IPS DF 19.7 (cell line): ENCODE measurements around the gene AP4E1.
"Not testable (repeated sequence)": the region's sequence is repeated elsewhere in the genome, so short reads cannot be mapped to it uniquely, and the experiment has no call there.

ENCODE experiments used
- DNase-seq: peaks from one replicate; pipeline ENCODE4 v3.0.0-alpha.2; 2013; ENCODE audit warnings: low read depth, low spot score

Gene AP4E1

DNA sequence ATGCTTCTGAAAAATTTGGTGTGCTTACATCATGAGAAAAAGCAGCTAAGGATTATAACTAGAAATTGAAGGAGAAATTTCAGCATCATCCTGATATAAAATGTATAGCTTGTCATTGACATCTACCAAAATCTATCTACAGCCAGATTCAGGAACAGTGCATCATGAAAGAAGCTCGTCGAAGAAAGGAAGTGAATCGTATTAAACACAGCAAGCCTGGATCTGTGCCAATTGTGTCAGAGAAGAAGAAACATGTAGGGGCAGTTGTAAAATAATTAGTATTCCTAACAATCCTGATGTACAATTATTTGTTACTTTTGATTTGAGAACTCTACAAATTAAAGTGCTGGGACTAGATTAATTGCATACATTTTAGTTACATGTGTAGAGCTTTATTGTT is 37.2 kb downstream of the AP4E1 start:
- DNase-seq, result no peak

DNA sequence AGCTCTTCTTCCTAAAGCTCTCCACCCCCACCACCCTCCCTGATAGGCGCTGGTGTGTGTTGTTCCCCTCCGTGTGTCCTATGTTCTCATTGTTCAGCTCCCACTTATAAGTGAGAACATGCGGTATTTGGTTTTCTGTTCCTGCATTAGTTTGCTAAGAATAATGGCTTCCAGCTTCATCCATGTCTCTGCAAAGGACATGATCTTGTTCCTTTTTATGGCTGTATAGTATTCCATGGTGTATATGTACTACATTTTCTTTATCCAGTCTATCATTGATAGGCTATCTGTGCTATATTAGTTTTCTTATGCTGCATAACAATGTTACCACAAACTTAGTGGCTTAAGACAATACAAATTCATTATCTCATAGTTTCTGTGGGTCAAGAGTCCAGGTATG is 42.3 kb downstream of the AP4E1 start:
- not testable (repeated sequence) for DNase-seq

DNA sequence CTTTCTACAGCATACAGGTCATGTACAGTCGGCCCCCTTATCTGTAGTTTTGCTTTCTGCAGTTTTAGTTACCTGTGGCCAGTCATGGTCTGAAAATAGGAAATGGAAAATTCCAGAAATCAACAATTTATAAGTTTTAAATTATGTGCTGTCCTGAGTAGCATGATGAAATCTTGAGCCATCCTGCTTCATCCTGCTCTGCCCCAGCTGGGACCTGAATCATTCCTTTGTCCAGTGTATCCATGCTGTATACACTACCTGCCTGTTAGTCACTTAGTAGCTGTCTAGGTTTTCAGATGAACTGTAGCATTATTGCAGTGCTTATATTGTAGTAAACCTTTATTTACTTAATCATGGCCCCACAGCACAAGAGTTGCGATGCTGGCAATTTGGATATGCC is 44.8 kb downstream of the AP4E1 start:
- no peak for DNase-seq

DNA sequence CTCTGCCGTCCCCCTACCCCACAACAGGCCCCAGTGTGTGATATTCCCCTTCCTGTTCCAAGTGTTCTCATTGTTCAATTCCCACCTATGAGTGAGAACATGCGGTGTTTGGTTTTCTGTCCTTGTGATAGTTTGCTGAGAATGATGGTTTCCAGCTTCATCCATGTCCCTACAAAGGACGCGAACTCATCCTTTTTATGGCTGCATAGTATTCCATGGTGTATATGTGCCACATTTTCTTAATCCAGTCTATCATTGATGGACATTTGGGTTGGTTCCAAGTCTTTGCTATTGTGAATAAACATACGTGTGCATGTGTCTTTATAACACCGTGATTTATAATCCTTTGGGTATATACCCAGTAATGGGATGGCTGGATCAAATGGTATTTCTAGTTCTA is 46.4 kb downstream of the AP4E1 start:
- DNase-seq, result not testable (repeated sequence)

DNA sequence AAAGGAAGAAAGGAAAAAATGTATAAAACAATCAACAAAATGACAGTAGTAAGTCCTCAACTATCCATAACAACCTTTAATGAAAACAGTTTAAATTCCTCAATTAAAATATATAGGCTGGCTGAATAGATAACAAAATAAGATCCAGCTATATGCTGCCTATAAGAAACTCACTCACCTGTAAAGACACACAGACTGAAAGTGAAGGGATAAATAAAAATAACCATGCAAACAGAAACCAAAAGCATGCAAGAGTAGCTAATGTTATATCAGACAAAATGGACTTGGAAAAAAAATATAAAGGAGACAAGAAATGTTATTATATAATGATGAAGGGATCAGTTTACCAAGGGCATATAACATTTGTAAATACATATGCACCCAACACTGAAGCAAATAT is 51.2 kb downstream of the AP4E1 start:
- DNase-seq, result no peak

DNA sequence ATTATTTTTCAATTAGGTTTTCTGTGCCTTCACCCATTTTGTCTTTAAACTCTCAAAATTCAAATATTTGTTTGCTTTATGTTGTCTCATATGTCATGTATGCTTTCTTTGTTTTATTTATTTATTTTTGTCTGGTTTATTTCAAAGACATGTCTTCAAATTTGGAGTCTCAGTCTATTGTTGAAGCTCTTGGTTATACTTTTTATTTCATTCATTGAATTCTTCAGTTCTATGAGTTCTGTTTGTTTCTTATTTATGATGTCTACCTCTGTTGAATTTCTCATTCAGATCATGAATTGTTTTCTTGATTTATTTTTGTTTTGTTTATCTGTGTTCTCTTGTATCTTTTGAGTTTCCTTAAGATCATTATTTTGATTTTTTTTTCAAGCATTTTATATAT is 55.6 kb downstream of the AP4E1 start:
- DNase-seq, result no peak

DNA sequence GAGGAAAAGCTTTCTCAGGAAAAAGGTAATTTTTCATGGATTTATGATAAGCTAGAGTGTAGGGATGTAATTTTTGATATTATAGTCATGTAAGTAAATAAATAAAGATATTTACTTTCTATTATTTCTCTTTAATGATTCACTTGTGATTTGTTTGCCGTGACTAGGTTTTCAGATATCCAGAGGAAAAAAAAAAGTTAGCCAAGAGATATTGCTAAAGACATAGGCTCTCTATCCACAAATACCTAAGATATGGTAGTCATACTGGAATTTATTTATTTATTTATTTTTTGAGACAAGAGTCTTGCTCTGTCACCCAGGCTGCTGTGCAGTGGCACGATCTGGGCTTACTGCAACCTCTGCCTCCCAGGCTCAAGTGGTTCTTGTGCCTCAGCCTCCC is 59.9 kb downstream of the AP4E1 start:
- DNase-seq, result no peak

DNA sequence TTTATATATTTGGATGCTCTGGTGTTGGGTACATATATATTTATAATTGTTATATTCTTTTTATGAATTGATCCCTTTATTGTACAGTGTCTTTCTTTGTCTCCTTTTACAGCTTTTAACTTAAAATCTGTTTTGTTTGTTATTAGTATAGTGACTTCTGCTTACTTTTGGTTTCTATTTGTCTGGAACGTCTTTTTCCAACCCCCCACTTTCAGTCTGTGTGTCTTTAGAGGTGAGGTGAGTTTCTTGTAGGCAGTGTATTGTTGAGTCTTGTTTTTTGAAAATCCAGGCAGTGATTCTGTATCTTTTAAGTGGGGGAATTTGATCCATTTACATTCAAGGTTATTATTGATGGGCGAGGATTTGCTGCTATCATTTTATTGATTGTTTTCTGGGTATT is 62.0 kb downstream of the AP4E1 start:
- no peak for DNase-seq

DNA sequence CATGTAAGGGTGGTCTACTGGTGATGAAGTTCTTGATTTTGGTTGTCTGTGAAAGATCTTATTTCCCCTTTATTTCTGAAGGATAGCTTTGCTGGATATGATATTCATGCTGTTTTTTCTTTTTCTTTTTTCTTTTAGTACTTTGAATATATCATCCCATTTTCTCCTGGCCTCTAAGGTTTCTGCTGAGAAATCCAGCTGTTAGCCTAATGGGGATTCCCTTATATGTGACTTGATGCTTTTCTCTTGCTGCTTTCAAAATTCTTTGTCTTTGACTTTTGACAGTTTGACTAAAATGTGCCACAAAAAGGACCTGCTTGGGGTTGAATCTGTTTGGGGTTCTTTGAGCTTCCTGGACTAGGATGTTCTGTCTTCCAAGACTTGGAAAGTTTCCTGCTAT is 62.6 kb downstream of the AP4E1 start:
- no peak for DNase-seq

DNA sequence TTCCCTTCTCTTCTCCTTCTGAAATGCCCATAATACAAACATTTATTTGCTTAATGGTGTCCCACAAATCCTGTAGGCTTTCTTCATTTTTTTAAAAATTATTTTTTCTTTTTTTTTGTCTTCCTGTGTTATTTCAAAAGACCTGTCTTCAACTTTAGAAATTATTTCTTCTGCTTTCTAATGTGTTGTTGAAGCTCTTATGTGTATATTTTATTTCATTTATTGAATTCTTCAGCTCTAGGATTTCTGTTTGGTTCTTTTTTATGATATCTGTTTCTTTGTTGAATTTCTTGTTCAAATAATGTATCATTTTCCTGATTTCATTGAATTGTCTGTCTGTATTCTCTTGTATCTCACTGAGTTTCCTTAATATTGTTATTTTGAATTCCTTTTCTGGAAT is 63.1 kb downstream of the AP4E1 start:
- no peak for DNase-seq

DNA sequence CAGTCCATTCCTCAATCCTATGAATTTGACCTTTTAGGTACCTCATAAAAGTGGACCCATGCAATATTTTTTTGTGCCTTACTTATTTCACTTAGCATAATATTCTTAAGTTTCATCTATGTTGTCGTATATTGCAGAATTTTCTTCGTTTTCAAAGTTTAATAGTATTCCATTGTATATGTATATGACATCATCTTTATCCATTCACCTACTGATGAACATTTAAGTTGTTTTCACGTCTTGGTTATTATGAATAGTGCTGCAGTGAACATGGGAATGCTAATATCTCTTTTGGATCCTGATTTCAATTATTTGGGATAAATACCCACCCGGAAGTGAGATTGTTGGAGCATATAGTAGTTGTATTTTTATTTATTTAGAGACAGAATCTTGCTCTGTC is 65.1 kb downstream of the AP4E1 start:
- no peak for DNase-seq

DNA sequence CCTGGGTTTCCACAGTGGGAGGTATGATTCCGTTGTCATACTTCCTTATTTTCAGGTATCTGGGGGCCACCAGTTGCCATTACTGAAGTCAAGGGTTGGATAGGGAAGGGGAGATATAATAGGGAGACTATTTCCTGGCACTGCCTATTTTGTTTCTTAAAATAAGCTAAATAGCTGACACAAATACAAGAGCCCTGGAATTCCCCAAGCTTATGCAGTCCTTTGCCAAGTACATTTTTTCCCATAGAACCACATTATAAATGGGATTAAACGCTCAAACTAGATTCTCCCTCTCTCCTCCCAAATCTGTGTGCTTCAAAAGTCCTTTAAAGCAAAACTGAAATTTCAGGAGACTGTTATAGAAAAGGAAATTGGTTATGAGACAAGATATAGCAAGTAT is 68.7 kb downstream of the AP4E1 start:
- DNase-seq, result no peak

DNA sequence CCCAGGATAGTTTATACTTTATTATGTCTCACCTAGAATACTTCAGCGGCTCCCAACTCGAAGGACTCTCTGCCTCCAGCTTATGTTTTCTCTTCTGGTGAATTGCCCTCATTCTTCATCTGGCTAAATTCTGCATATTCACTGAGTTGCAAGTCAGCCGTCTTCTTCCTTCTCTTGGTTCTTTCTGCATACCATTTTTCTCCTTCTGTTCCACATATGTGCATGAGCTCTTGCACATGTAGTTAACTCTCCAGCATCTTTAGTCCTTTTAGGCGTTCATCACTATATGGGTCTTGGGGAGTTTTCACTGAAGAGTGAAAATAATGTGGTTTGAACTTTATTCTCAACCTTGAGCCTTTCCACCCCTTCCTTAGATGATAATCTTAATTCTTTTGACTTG is 70.1 kb downstream of the AP4E1 start:
- DNase-seq, result no peak

DNA sequence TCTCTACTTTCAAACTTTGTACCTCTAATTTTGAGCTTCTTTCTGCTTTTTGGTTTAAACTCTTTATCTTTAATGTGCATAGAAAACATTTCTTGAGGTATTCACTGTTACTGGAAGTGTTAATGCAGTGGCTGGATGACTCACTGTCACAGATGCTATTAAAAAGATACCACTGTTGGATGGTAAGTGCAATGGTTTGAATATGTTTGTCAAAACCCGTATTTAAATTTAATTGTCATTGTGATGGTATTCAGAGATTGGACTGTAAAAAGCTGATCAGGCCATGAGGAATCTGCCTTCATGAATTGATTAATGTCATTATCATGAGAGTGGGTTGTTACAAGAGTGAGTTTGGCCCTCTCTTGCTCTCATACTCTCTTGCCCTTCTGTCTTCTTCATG is 70.6 kb downstream of the AP4E1 start:
- DNase-seq, result no peak

DNA sequence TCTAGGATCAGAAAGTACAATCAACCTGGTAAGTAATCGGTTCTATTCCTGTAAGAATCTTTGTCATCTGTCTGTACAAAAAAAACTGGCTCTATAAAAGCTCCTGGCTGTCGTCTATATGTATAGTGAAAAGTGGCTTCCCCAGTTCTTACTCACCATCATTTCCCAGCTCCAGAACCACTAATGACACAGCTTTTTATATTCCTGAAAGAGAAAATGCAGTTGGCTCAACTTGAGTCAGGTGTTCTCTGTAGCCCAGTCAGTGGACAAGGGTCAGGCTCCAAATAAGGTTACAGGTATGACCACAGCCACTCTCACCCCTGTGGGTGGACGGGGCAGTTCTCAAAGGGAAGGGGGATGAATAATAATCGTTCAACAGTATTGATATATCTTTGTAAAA is 85.1 kb downstream of the AP4E1 start:
- no peak for DNase-seq

DNA sequence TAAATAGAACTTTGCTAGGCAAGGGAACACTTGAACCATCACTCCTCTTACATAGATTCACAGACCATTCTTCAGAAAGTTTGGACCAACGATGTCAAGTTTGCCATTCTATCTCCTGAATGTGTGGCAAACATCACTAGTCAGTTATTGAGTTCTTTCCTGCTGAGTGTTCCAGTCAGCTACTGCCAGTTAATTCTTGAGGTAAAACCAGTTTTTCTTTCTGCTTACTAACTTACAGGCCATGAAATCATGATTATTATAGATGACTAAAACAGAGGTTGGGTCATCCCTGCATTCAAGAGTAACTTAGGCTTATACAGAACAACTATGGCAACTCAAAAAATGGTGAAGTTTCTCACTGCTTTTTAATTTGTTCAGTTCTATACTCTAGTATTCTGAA is 88.2 kb downstream of the AP4E1 start:
- DNase-seq, result no peak

DNA sequence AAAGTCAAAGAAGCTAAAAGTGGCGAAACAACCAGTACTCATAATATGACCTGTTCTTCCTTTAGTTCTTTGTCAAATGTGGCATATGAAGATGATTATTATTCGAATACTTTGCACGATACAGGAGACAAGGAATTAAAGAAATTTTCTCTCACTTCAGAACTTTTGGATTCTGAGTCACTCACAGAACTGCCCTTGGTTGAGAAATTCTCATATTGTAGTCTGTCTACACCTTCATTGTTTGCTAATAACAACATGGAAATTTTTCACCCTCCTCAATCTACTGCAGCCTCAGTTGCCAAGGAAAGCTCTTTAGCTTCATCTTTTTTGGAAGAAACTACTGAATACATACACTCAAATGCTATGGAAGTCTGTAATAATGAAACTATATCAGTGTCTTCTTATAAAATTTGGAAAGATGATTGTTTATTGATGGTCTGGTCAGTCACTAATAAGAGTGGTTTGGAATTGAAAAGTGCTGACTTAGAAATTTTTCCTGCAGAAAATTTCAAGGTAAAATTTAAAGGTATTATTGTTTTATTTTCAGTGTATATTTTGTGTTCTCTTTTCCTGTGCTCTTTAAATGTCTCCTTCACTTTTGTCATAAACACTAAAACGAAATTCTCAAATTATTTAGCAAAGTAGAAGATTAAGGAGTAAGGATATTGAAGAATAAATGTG is 89.0 kb downstream of the AP4E1 start:
- no peak for DNase-seq

DNA sequence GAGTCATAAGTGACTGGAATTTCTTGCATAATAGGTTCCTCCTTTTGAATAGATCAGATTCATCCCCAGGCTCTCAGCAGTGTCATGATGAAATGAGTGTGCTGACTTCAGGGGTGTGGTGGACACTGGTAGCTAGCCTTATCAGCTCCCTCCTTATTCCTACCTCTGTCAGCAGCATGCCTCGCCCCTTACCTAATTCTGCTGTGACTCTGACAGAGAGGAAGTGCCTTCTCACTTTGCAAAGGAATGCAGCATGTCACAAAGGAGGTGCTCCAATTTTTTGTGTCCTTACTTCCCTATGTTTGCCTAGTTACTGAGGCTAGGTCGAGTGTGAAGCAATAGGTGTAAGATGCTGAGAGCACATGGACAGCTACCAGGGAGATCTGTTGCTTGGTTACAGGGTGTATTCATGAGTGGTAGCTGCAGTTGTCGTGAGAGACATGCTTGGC is 95.6 kb downstream of the AP4E1 start:
- no peak for DNase-seq

DNA sequence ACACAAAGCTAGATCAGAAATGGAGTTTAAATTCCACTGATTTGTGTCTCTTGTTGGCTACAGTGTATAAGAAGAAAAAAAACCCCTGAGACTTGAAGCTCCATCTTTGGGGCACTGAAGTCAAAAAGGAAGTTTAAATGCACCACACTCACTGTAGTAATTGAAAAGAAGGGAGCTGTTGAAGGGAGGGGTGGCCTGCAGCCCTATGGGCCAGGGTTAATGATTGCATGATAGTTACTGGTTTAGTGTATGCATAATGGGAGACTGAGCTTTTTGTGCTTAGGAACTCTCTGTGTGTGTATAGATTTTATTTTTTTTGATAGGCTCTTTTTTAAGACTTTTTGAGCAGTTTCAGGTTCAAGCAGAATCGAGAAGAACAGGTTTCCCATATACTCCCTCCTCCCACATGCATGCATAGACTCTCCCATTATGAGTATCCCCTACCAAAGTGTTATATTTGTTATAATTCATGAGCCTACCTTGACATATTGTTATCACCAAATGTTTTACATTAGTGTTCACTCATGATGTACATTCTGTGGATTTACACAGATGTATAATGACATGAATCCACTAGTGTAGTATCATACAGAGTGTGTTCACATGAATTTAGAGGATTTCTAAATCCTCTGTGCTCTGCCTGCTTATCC is 98.0 kb downstream of the AP4E1 start:
- DNase-seq, result no peak

DNA sequence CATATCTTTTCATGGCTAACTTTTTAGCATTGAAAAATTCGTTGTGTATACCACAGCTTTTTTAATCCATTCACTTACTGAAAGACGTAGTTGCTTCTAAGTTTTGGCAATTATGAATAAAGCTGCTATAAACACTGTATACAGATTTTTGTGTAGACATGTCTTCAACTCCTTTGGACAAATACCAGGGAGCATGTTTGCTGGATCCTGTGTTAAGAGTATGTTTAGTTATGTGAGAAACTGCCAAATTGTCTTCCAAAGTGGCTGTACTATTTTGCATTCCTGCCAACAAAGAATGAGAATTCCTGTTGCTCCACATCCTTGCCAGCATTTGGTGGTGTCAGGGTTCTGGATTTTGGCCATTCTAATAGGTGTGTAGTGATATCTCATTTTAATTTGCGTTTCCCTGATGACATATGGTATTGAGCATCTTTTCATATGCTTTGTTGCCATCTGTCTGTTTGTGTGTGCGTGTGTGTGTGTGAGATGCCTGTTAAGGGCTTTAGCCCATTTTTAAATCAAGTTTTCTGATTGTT is 98.7 kb downstream of the AP4E1 start:
- no peak for DNase-seq

DNA sequence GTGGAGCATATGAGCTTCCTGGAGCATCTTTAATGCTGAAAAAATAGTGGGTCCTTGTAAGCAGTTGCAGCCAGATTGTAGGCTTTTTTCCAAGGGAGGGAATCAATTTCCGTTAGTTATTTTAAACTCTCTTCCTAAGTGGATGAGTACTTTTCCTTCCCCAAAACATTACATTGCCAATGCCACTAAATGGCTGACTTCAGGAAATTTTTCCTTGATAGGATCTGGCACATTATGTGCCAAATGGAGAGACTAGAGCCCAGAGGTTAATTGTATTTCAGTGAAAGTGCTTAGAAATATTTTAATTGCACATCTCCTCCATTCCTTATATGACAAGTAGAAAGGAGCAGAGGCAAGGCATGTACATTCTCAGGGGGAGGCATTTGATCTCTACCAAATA is 102.7 kb downstream of the AP4E1 start:
- DNase-seq, result no peak

DNA sequence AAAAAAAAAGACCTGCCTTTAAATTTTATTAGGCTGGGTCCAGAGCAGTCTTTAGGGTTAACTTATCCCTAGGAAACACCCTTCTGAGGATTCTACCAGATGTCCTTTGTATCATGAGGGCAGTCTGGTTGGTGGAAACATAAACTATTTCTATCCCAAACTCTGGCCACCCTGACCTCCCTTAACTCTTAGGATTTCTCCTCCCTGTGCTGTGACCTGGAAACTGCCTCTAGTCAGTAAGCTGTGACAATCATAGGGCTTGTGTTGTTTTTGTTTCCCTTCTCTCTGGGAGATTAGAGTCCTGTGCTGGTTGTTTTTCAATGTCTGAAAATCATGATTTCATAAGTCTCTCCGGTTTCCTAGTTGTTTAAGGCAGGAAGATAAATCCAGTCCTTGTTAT is 108.1 kb downstream of the AP4E1 start:
- no peak for DNase-seq

DNA sequence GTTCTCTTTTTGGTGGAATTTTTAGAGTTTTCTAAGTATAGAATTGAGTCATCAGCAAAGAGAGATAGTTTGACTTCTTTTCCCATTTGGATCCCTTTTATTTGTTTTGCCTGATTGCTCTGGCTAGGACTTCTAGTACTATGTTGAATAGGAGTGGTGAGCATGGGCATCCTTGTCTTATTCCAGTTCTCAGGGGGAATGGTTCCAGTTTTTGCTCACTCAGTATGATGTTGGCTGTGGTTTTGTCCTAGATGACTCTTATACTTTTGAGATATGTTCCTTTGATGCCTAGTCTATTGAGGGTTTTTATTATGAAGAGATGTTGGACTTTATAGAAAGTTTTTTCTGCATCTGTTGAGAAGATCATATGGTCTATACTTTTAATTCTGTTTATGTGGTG is 113.7 kb downstream of the AP4E1 start:
- no peak for DNase-seq

DNA sequence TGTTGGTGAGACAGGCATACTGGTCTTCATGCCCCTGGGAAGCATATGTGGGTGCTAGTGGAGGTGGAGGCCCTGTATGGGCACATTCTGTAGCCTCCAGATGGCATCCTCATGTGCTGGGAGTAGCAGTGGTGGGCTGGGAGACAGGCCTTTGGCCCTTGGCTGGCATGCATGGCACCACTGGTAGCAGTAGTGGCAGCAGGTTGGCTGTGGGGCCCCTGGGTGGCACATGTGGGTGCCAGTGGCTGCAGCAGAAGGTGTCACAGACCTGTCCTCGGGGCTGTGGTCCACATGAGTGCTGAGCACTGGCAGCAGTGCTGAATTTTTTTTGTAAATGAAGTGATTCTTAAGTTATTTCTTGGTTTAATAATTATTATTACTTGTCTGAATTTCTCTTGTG is 115.0 kb downstream of the AP4E1 start:
- DNase-seq, result no peak
